ENCODE results near the gene AP3S1. TPM values are rescaled to one million over a fixed set of nuclear protein-coding genes. Genes with fewer than 3 reads are reported as not detected.

The AP3S1 gene
- polyA plus RNA-seq, 3 donors, result 30.2 to 86.1 (median 84.8) TPM

DNA sequence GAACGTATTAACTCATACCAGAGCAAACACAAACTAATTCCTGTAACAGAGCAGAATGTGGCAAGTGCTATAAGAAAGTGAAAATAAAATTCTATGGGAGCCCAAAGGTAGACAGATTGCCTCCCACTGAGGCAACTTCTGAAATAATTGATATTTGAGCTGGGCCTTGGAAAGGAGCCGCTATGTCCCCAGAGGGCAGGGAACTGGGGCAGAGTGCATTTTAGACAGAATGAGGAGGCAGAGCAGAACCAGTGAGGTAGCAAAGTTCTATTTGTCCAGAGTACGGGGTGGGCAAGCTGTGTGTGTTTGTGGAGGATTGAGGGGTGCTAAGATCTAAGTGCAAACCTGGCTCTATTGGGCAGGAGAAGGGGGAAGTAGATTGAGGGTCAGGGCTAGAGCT, 45.1 kb upstream of the AP3S1 start:
- H3K4me3 Mint-ChIP-seq, result no peak overlapping the region
- DNase-seq, result no peak
- TF ChIP-seq, protein P1, sequence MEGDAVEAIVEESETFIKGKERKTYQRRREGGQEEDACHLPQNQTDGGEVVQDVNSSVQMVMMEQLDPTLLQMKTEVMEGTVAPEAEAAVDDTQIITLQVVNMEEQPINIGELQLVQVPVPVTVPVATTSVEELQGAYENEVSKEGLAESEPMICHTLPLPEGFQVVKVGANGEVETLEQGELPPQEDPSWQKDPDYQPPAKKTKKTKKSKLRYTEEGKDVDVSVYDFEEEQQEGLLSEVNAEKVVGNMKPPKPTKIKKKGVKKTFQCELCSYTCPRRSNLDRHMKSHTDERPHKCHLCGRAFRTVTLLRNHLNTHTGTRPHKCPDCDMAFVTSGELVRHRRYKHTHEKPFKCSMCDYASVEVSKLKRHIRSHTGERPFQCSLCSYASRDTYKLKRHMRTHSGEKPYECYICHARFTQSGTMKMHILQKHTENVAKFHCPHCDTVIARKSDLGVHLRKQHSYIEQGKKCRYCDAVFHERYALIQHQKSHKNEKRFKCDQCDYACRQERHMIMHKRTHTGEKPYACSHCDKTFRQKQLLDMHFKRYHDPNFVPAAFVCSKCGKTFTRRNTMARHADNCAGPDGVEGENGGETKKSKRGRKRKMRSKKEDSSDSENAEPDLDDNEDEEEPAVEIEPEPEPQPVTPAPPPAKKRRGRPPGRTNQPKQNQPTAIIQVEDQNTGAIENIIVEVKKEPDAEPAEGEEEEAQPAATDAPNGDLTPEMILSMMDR (IDR thresholded peaks at IDR 0.05), result no peak
- no peaks in the 10 kb centered on the region for H4K20me1 ChIP-seq (ENCODE audit: insufficient read depth, low read length)
- H3K27me3 ChIP-seq (ENCODE audit: control insufficient read depth in 2 of 2, insufficient read depth in 2 of 2, low read length in 2 of 2), result no peaks in the 10 kb centered on the region
- no peak overlapping the region for H3K4me2 ChIP-seq (replicated peaks; ENCODE audit: extremely low read depth, low read length, poor library complexity, severe bottlenecking)
- peaks cover 3 to 12% (median 4%) of the 10 kb centered on the region in 3 donors for H3K27me3 Mint-ChIP-seq (ENCODE audit: low read depth in 3 of 3)
- intact Hi-C loops (cut with micrococcal nuclease), result no loop called here
- H3K36me3 ChIP-seq (replicated peaks in 1 of 2; ENCODE audit: control insufficient read depth in 1 of 2, insufficient read depth in 2 of 2, low read length in 2 of 2), result no peaks in the 10 kb centered on the region
- H3K4me3 ChIP-seq (replicated peaks in 1 of 3; ENCODE audit: low read depth in 2 of 3, low read length in 3 of 3), result no peak overlapping the region
- H3K36me3 Mint-ChIP-seq, result no peaks in the 10 kb centered on the region
- H3K4me1 ChIP-seq (ENCODE audit: control insufficient read depth in 1 of 2, insufficient read depth in 2 of 2, low read length in 2 of 2), result no peaks in the 10 kb centered on the region
- peaks cover 0 to 4% (median 0%) of the 10 kb centered on the region in 7 donors for H3K9me3 Mint-ChIP-seq
- no peak overlapping the region for H3K9ac ChIP-seq (ENCODE audit: insufficient read depth, low read length, poor library complexity, severe bottlenecking)
- H3K9me3 ChIP-seq (replicated peaks in 1 of 2; ENCODE audit: control insufficient read depth in 1 of 2, insufficient read depth in 1 of 2, low read length in 2 of 2), result no peaks in the 10 kb centered on the region
- no peak overlapping the region for H2AFZ ChIP-seq (ENCODE audit: insufficient read depth, low read depth, low read length, poor library complexity, severe bottlenecking)
- no peak overlapping the region for H3K27ac Mint-ChIP-seq
- H3K27ac ChIP-seq (ENCODE audit: low read depth in 1 of 2, low read length in 2 of 2), result no peak overlapping the region
- WGBS (ENCODE audit: insufficient coverage), result 92% methylated on average over 2 of the region's 3 CpGs
- H3K79me2 ChIP-seq (ENCODE audit: insufficient read depth, low read length), result no peaks in the 10 kb centered on the region
- no peaks in the 10 kb centered on the region for H3K4me1 Mint-ChIP-seq

DNA sequence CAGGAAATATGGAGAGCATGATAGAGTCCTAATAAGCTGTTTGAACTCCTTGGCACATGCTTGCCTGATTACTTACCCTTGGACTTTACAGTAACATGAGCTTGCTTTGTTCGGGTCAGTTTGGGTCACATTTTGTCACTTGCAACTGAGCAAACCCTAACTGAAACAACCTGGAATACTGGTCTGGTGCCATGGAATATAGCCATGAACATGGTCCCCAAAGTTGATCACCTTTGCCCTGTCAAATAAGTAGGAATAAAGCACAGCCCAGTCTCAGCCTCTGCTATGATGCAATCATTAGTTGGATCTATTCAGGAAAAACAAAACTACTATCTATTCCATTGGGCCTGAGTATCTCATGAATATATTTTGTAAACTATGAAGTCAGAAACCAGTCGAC, 43.5 kb upstream of the AP3S1 start:
- H3K36me3 ChIP-seq (replicated peaks in 1 of 2; ENCODE audit: control insufficient read depth in 1 of 2, insufficient read depth in 2 of 2, low read length in 2 of 2), result no peaks in the 10 kb centered on the region
- H3K4me2 ChIP-seq (replicated peaks; ENCODE audit: extremely low read depth, low read length, poor library complexity, severe bottlenecking), result no peak overlapping the region
- H3K4me3 Mint-ChIP-seq, result no peak overlapping the region
- peaks cover 0 to 7% (median 0%) of the 10 kb centered on the region in 7 donors for H3K9me3 Mint-ChIP-seq
- 82% methylated on average over 1 of the region's 2 CpGs for WGBS (ENCODE audit: insufficient coverage)
- intact Hi-C loops (cut with micrococcal nuclease), result no loop called here
- H3K27ac Mint-ChIP-seq, result no peak overlapping the region
- no peaks in the 10 kb centered on the region for H3K9me3 ChIP-seq (replicated peaks in 1 of 2; ENCODE audit: control insufficient read depth in 1 of 2, insufficient read depth in 1 of 2, low read length in 2 of 2)
- H3K9ac ChIP-seq (ENCODE audit: insufficient read depth, low read length, poor library complexity, severe bottlenecking), result no peak overlapping the region
- H4K20me1 ChIP-seq (ENCODE audit: insufficient read depth, low read length), result no peaks in the 10 kb centered on the region
- H2AFZ ChIP-seq (ENCODE audit: insufficient read depth, low read depth, low read length, poor library complexity, severe bottlenecking), result no peak overlapping the region
- no peak overlapping the region for H3K27ac ChIP-seq (ENCODE audit: low read depth in 1 of 2, low read length in 2 of 2)
- H3K4me1 Mint-ChIP-seq, result no peaks in the 10 kb centered on the region
- peaks cover 4 to 10% (median 6%) of the 10 kb centered on the region in 3 donors for H3K27me3 Mint-ChIP-seq (ENCODE audit: low read depth in 3 of 3)
- H3K36me3 Mint-ChIP-seq, result no peaks in the 10 kb centered on the region
- no peaks in the 10 kb centered on the region for H3K79me2 ChIP-seq (ENCODE audit: insufficient read depth, low read length)
- no peaks in the 10 kb centered on the region for H3K27me3 ChIP-seq (ENCODE audit: control insufficient read depth in 2 of 2, insufficient read depth in 2 of 2, low read length in 2 of 2)
- no peak overlapping the region for H3K4me3 ChIP-seq (replicated peaks in 1 of 3; ENCODE audit: low read depth in 2 of 3, low read length in 3 of 3)
- TF ChIP-seq, protein P1 (IDR thresholded peaks at IDR 0.05), result no peak
- H3K4me1 ChIP-seq (ENCODE audit: control insufficient read depth in 1 of 2, insufficient read depth in 2 of 2, low read length in 2 of 2), result no peaks in the 10 kb centered on the region
- DNase-seq, result no peak

Data from CD14-positive monocyte (primary cell).